HG03280 (cell line): ENCODE data around the gene SYVN1.
A peak's percentile ranks its signal among the peaks of the same experiment; 100 is the strongest.
"Not testable (repeated sequence)": the region's sequence is repeated elsewhere in the genome, so short reads cannot be mapped to it uniquely, and the experiment has no call there.

Source experiments
- ATAC-seq: cut with Tn5 transposase; IDR thresholded peaks from one replicate; pipeline ENCODE4 v1.9.1; 2021; ENCODE audit warnings: mild to moderate bottlenecking, moderate library complexity; ENCODE audit not compliant: unreplicated experiment

SYVN1 gene

GRCh38 chr11:65127473-65128181 lies 6.7 kb downstream of the SYVN1 start:
- no peak for ATAC-seq

GRCh38 chr11:65126624-65127274 lies 7.6 kb downstream of the SYVN1 start:
- ATAC-seq: no peak

GRCh38 chr11:65125197-65126056 lies 8.9 kb downstream of the SYVN1 start:
- no peak for ATAC-seq

GRCh38 chr11:65124480-65125196 lies 9.7 kb downstream of the SYVN1 start:
- no peak for ATAC-seq

- ATAC-seq: peak; percentile 68
Observed at GRCh38 chr11:65121865-65122696, 12.2 kb downstream of the SYVN1 start, which contains the start of the genes FAU and MRPL49. FAU (minus strand) TSS chr11:65122134; CDS start chr11:65121813, 321 bp downstream. MRPL49 (plus strand) TSS chr11:65122321; CDS start chr11:65122347, 26 bp downstream.

GRCh38 chr11:65121447-65121864 lies 12.9 kb downstream of the SYVN1 start:
- ATAC-seq: no peak

GRCh38 chr11:65120831-65121230 lies 13.5 kb downstream of the SYVN1 start:
- no peak for ATAC-seq

- no peak for ATAC-seq
Observed at GRCh38 chr11:65119670-65119995, 14.7 kb downstream of the SYVN1 start.

- not testable (repeated sequence) for ATAC-seq
Observed at GRCh38 chr11:65118891-65119669, 15.2 kb downstream of the SYVN1 start.

- no peak for ATAC-seq
Observed at GRCh38 chr11:65118097-65118837, 16.1 kb downstream of the SYVN1 start.

GRCh38 chr11:65117206-65118096 lies 16.9 kb downstream of the SYVN1 start, which contains the start of gene ZNHIT2:
ZNHIT2 (minus strand) TSS chr11:65117701; CDS start chr11:65117653, 48 bp downstream.
- ATAC-seq: peak; percentile 64

- ATAC-seq: no peak
Observed at GRCh38 chr11:65116370-65117205, 17.7 kb downstream of the SYVN1 start.

GRCh38 chr11:65115361-65116082 lies 18.8 kb downstream of the SYVN1 start:
- ATAC-seq: no peak

GRCh38 chr11:65114538-65115171 lies 19.7 kb downstream of the SYVN1 start:
- no peak for ATAC-seq

- no peak for ATAC-seq
Observed at GRCh38 chr11:65113839-65114238, 20.5 kb downstream of the SYVN1 start.
